Stimulated activated CD8-positive, alpha-beta memory T cell treated with anti-CD3 and anti-CD28 coated beads, Interleukin-15, amount 100 ng/mL, for 1 hour (primary cell): Measurements from ENCODE around the gene BCR.

ENCODE experiments used
- DNase-seq: peaks from one replicate; pipeline ENCODE4 v3.0.0-alpha.2; 2020; ENCODE audit warnings: low read depth

Gene BCR

DNA sequence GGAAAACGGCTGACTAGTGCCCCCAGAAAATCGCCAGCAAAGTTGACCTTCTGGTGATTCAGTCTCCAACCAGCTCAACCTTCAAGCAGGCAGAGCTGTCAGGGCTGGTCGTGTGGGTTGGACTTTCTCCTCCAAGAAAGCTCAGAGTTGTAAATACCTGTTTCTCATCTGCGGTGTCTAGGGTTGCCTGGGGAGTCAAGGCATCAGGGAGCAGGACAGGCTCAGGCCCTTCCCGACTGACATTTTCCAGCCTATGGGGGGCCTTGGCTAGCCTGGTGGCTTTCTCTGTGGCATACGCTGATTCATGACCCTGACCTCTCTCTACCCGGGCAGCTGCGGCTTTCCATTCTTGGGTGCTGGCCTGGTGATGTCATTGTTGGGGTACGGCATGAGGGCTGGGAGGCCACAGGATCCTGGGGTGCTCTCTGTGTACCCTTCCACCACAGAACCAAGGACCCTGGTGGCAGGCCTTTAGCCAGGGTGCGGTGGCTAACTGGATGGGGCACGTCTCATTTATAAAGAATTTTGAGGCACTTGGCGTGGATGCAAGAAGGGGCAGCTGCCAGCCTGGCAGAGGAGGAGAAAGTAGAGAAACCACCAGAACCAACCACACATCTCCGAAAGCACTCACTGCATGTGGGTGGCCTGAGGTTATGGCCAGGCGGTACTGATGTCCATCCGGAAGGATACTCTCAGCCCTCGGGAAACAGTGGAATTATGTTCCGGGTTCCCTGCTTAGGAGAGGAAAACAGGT lies 64.9 kb downstream of the BCR start:
- DNase-seq, result no peak

GRCh38 chr22:23245799-23246136 lies 65.5 kb downstream of the BCR start:
- DNase-seq, result no peak

GRCh38 chr22:23246982-23247766 lies 66.9 kb downstream of the BCR start:
- no peak for DNase-seq

DNA sequence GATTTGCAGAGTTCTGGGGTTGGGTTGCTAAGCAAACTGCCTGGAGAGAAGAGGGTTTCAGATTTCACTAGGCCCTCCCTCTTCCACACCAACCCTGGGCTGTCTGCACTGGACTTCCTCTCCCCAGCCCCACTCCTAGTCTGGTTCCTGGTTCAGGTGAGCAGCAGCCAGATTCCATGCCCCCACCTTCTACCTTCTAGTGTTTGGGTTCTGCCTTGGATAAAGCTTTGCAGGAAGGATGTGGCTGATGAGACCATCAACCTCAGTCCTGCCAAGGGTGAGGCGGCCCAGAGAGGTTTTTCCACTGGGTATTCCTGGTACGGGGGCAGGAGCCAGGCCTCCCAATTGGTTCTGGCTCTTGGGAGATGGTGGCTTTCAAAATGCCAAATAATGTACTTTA lies 68.3 kb downstream of the BCR start:
- DNase-seq, result no peak

DNA sequence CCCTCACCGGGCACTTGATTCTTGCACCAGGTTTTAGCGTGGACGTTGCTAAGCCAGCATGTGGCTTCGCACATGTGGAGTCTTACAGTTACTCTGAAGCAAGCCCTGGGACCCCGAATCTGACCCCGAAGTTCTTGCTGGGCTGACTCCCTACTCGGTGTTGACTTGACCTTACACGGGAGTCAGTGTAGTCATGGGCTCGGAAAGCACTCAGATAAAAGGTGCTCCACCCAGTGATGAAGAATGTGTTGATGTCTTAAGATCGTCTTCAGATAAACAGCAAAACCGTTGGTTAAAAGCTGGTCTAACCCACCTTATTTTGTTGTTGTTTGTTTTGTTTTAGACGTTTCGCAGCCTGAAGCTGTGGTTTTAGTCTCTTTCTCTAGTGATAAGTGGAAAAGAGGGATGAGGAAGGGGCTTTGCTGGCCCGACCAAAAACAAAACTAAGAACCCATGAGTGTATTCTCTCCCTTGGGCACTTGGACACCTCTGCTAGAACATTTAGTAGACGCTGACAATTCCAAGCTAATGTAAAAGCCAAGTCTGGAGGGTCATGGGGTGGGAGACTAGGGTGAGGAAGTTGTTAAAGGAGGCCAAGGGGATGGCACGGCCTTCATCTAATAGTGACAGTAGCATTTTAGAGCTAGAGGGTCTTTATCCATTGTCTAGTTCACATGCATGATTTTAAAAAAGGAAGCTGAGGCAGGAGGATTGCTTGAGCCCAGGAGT lies 69.9 kb downstream of the BCR start:
- DNase-seq, result no peak

GRCh38 chr22:23250785-23251363 lies 70.6 kb downstream of the BCR start:
- DNase-seq, result no peak

DNA sequence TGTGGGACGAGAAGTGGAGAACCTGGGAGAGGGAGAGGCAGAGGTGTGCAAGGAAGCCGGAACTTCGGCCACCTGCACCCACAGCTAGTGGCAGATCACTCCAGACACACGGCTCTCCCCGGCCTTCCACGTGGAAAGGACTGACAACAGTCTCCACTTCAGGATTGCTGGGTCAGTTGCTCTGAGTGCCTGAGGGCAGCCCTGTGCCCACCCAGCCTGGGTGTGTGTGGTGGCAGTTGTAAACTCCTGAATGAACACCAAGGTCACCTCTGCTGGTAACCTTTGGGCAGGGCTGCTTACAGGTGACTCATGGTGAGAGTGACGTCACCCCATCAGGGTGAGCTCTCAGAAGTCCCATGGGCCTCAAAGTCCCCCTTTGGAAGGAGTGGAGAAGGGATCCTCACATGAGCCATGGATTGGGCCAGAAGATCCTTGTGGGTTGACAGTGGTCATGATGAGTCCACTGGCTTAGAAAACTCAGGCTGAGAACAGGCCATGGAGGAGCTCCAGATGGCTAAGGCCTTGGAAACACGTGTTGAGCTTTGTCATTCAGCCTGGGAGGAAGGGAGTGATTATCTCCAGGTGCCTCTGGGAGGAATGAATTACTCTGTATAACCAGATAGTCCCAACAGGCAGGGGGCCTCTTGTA lies 71.3 kb downstream of the BCR start:
- no peak for DNase-seq

- DNase-seq, result no peak
These were observed 73.3 kb downstream of the BCR start for GRCh38 chr22:23253475-23254055.

GRCh38 chr22:23255506-23256170 lies 75.3 kb downstream of the BCR start:
- no peak for DNase-seq

DNA sequence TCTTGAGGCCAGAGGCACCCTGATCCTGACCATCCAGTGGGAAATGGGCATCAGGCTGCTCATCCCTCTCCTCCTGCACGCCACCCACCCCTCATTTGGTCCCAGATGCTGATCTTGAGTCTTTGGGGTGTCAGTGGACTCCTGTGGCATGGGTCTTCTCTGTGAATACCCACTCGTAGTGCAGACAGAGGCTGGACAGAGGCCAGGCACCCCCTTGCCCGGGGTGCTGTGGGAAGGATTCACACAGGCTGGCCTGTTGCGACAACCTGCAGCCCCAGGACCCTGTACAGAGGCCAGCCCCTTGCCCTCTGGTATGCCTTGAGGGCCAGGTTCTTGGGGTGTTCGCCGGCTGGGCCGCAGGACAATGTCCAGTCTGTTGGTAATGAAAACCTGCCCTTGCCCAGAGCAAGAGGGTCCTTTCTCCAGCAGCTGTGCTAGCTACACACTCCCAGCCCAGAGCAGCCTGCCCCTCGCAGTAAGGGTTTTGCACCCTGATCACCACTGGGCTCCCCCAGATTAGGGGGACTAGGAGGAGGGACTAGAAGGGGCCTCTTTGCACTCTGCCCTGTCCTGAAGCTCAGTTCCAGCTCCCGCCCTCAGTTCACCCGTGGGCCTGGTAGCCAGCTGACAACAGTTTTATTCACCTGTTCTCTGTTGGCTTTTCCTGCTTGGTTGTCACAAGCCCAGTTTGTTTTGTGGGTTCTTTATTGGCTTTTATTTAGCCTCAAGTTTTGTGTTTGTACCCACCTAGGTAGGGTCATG lies 76.0 kb downstream of the BCR start:
- no peak for DNase-seq

- DNase-seq, result no peak
These were observed 76.9 kb downstream of the BCR start for GRCh38 chr22:23256986-23257888.

DNA sequence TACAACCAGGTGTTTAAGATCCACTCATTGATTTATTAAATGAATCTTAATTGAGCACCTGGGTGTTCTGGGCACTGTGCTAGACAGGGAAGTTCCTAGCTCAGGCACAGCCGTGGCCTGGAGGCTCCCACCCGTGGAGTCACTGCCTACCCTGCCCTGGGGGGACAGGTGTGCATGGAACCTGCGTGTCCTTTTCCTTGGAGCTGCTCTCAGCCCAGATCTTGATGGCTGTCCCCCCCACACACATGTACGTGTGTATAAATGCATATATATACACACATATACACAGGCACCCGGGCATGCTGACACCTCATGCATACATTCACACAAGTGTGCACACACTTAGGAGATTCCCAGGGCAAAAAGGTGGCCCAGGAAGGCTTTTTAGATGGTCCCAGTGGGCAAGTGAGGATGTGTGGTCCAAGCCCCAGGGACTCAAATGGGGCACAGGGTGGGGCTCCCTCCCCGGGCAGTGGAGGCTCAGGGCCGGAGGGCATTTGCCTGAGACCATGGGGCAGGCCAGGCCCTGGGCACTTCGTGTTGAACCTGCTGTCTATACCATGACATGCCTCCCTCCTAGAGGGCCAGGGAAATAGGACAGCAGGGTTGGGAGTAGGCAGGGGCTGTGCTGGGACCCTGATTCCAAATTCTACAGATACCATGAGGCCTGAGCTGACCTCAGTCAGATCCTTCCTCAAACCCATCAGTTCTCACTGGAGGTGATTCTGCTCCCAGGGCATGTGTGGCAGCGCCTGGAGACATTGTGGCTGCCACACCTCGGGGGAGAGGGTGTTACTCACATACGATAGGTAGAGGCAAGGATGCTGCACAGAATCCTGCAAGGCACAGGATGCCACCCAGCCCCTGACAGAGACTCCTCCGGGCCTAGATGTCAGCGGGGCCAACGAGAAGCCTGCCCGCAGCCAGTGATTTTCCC lies 77.8 kb downstream of the BCR start:
- DNase-seq, result no peak

DNA sequence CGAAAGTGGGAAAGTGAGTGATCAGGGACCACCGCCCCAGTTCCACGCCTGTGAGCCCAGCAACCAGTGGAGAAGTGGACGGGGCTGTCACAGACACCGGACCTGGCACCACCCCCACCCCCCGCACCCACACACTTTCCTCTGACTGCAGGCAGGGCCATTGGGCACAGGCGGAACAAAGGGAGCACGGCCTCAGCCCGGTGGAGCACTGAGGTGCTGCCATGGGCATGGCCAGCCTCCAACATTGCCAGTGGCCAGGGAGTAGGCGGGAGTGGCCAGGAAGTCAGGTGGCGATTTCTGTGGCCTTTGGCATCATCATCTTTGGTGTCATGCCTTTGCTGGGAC lies 78.5 kb downstream of the BCR start:
- DNase-seq, result no peak

DNA sequence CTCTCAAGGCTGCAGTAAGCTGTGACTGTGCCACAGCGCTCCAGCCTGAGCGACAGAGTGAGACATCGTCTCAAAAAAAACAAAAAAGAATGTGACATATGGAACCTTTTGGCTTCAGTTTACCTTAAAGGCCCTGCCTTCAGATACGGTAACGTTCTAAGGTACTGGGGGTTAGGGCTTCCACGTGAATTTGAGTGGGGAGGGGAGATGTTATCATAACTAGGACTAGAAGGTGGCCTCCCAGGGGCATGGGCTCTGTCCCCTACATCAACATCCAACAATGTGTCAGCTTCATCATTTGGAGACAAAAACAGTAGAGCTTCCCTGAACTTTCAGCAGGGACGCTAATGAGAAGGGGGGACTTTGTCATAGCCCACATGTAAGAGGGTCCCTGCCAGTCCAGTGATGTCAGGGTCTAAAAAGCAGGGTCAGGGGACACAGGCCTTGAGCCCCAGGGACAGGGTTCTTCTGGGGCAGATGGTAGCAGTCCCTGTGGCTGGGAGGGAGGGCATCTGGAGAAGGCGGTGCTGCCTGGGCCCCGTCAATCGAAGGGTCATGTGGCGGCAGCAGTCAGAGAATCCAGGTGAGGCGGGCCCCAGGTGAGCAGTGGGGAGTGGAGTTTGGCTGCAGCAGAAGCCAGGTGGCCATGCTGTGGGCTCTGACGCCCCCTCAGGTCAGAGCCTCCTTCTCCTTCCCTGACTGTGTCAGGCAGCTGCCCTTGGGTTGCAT lies 79.8 kb downstream of the BCR start:
- no peak for DNase-seq

DNA sequence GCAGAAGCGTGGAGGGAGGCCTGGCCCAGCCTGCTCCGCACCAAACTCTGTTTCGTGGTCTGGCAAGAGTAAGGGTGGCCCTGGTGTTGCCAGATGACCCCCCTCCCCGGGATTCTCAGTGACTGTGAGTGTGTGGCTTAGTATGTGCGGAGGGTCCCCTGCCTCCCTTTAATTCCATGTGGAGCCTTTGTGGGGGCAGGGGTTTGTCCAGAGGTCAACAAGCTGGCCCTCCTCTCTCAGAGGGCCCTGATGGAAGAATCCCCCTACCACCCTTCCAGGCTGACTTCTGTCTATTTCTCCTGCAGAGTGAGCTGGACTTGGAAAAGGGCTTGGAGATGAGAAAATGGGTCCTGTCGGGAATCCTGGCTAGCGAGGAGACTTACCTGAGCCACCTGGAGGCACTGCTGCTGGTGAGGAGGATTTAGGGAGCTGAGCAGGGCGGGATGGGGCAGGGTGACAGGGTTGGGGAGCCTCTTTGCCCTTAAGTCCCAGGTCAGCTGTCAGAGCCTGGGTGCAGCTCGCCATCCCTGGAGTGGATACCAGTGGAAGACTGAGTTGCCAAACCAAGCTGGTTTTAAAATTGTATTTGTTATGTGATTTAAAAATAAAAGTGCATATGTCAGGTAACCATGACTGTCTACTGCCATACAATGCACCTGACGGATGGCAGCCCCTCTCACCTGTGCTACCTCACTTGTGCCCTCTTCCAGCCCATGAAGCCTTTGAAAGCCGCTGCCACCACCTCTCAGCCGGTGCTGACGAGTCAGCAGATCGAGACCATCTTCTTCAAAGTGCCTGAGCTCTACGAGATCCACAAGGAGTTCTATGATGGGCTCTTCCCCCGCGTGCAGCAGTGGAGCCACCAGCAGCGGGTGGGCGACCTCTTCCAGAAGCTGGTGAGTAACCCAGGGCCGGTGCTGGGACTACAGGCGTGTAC lies 80.6 kb downstream of the BCR start:
- DNase-seq, result no peak

GRCh38 chr22:23261900-23262450 lies 81.7 kb downstream of the BCR start:
- DNase-seq, result no peak
